Astrocyte (in vitro differentiated cells and primary cell): ENCODE data around the gene CCNB1IP1.

Experiments
- EZH2 ChIP-seq: IDR thresholded peaks from 2 replicates; pipeline ENCODE4 v1.6.1; 2012; ENCODE audit warnings: mild to moderate bottlenecking, low read length, inconsistent platforms; ENCODE audit not compliant: insufficient read depth
- TF ChIP-seq, protein P1 (sequence below): IDR thresholded peaks from 2 replicates; pipeline ENCODE4 v1.5.1; 2011; ENCODE audit warnings: low read depth, mild to moderate bottlenecking, inconsistent platforms, low read length, moderate library complexity; ENCODE audit not compliant: insufficient read depth

DNA sequence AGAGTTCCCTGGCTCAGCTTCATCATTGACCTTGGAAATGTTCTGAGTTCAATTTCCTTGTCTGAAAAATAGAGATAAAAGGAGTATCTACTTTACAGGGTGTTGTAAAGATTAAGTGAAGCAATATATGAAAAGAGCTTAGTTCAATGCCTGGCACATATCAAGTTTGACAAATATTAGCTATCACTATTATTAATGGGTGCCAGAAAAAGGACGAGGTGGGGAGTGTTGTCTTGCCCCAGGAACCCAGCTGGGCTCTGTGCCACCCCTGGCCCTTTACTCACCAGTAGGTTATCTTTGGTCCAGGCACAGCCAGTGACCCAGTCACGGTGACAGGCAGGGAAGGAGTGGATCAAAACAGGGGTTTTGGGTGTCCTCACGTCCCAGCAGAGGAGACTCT is 42.4 kb upstream of the CCNB1IP1 start:
- TF ChIP-seq, protein P1, sequence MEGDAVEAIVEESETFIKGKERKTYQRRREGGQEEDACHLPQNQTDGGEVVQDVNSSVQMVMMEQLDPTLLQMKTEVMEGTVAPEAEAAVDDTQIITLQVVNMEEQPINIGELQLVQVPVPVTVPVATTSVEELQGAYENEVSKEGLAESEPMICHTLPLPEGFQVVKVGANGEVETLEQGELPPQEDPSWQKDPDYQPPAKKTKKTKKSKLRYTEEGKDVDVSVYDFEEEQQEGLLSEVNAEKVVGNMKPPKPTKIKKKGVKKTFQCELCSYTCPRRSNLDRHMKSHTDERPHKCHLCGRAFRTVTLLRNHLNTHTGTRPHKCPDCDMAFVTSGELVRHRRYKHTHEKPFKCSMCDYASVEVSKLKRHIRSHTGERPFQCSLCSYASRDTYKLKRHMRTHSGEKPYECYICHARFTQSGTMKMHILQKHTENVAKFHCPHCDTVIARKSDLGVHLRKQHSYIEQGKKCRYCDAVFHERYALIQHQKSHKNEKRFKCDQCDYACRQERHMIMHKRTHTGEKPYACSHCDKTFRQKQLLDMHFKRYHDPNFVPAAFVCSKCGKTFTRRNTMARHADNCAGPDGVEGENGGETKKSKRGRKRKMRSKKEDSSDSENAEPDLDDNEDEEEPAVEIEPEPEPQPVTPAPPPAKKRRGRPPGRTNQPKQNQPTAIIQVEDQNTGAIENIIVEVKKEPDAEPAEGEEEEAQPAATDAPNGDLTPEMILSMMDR = no peak
- no peak for TF ChIP-seq EZH2
